ENCODE measurements around the gene SCN11A. TPM values are rescaled to one million over a fixed set of nuclear protein-coding genes. Genes with fewer than 3 reads are reported as not detected.

Gene SCN11A
- total RNA-seq, 1 experiment from 2014 or later, result 0.05 TPM

GRCh38 chr3:39090922-39091321, 39.2 kb upstream of the SCN11A start:
- RAD21 ChIA-PET (ENCODE audit: low non-redundant PET in 1 of 2, low total read pairs in 2 of 2, uncharacterized antibody in 2 of 2, unreplicated experiment in 2 of 2), result no interaction called here
- no peaks in the 10 kb centered on the region for H3K9me3 ChIP-seq (ENCODE audit: control insufficient read depth in 1 of 2, insufficient read depth in 1 of 2, low read depth in 1 of 2, low read length in 2 of 2)
- H3K27ac ChIP-seq (ENCODE audit: low read depth, low read length), result no peak overlapping the region
- H3K4me2 ChIP-seq (ENCODE audit: low read length), result no peak overlapping the region
- CTCF ChIA-PET, result no interaction called here
- no peak for ATAC-seq
- H3K9me2 ChIP-seq (ENCODE audit: insufficient read depth), result no peaks in the 10 kb centered on the region
- H2AFZ ChIP-seq (ENCODE audit: low read depth, low read length, poor library complexity, severe bottlenecking), result no peak overlapping the region
- H3K36me3 ChIP-seq (ENCODE audit: control insufficient read depth in 1 of 2, insufficient read depth in 2 of 2, low read length in 2 of 2), result peaks cover 0 to 18% of the 10 kb centered on the region in 2 experiments
- no peak overlapping the region for H3K4me3 ChIP-seq (replicated peaks in 1 of 2; ENCODE audit: low read depth in 1 of 2, low read length in 2 of 2)
- no peaks in the 10 kb centered on the region for H3K4me1 ChIP-seq (ENCODE audit: control insufficient read depth in 1 of 2, insufficient read depth in 2 of 2, low read length in 2 of 2)
- no peaks in the 10 kb centered on the region for H4K20me1 ChIP-seq (ENCODE audit: insufficient read depth)
- DNase-seq (ENCODE audit: low read depth, low spot score), result no peak
- intact Hi-C loops (cut with micrococcal nuclease), result no loop called here
- no peaks in the 10 kb centered on the region for H3K27me3 ChIP-seq (ENCODE audit: insufficient read depth, low read length)
- no TSS peak for BruUV-seq (replicated peaks)
- no peaks in the 10 kb centered on the region for H3K79me2 ChIP-seq (ENCODE audit: insufficient read depth, low read length)
- POLR2A ChIA-PET, result no interaction called here
- no peak overlapping the region for H3K9ac ChIP-seq (ENCODE audit: low read length)
- TF ChIP-seq, protein P1, sequence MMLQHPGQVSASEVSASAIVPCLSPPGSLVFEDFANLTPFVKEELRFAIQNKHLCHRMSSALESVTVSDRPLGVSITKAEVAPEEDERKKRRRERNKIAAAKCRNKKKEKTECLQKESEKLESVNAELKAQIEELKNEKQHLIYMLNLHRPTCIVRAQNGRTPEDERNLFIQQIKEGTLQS (IDR thresholded peaks at IDR 0.05), result no peak
- TF ChIP-seq, protein P2, sequence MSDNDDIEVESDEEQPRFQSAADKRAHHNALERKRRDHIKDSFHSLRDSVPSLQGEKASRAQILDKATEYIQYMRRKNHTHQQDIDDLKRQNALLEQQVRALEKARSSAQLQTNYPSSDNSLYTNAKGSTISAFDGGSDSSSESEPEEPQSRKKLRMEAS (IDR thresholded peaks at IDR 0.05), result no peak
- TF ChIP-seq REST (IDR thresholded peaks at IDR 0.05; ENCODE audit: low read depth) (no peak), SP1 (IDR thresholded peaks at IDR 0.05; ENCODE audit: low read depth) (no peak), SIN3A (IDR thresholded peaks at IDR 0.05; ENCODE audit: low read depth) (no peak)

DNA sequence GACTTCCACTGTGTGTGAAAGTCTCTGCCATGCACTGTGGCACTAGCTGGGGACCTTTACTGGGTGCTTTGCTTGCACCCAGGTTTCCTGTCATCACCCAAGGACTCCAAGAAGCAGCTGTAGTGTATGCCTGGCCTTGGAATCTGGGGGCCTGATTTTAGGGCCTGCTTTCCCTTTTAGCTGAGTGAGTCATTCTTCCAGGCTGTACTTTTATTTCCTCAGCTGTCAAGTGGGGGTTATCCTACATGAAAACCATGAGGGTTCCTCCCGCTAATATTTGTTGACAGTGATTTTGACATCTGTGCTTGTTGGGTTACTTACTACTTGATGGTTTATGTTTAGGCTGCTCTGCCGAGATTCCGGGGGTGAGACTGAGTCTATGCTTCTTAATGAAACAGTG, 37.1 kb upstream of the SCN11A start:
- H3K36me3 ChIP-seq (ENCODE audit: control insufficient read depth in 1 of 2, insufficient read depth in 2 of 2, low read length in 2 of 2), result peaks cover 0 to 14% of the 10 kb centered on the region in 2 experiments; a peak in 3 of 4 replicates
- no peak for DNase-seq (ENCODE audit: low read depth, low spot score)
- no peak for ATAC-seq
- ChIA-PET CTCF (interaction anchor here (1.5 kb wide), 1 partner anchor 12 kb away, joined by 3 read pairs; no protein-coding TSS in a partner anchor), POLR2A (no interaction called here), RAD21 (ENCODE audit: low non-redundant PET in 1 of 2, low total read pairs in 2 of 2, uncharacterized antibody in 2 of 2, unreplicated experiment in 2 of 2) (no interaction called here)
- TF ChIP-seq SIN3A (IDR thresholded peaks at IDR 0.05; ENCODE audit: low read depth) (no peak), EGR1 (IDR thresholded peaks at IDR 0.05; ENCODE audit: low read depth) (no peak), EZH2phosphoT487 (IDR thresholded peaks at IDR 0.05; ENCODE audit: borderline replicate concordance) (no peak), JUND (IDR thresholded peaks at IDR 0.05) (no peak), ZNF274 (IDR thresholded peaks at IDR 0.05; ENCODE audit: low read depth, low read length) (no peak), RAD21 (IDR thresholded peaks at IDR 0.05; ENCODE audit: low read depth) (no peak), REST (IDR thresholded peaks at IDR 0.05; ENCODE audit: low read depth) (no peak)
- TF ChIP-seq, protein P2 (IDR thresholded peaks at IDR 0.05), result no peak
- no peak overlapping the region for H3K4me2 ChIP-seq (ENCODE audit: low read length)
- no peak overlapping the region for H3K4me3 ChIP-seq (replicated peaks in 1 of 2; ENCODE audit: low read depth in 1 of 2, low read length in 2 of 2)
- no peaks in the 10 kb centered on the region for H3K4me1 ChIP-seq (ENCODE audit: control insufficient read depth in 1 of 2, insufficient read depth in 2 of 2, low read length in 2 of 2)
- H3K9me3 ChIP-seq (ENCODE audit: control insufficient read depth in 1 of 2, insufficient read depth in 1 of 2, low read depth in 1 of 2, low read length in 2 of 2), result no peaks in the 10 kb centered on the region
- H2AFZ ChIP-seq (ENCODE audit: low read depth, low read length, poor library complexity, severe bottlenecking), result no peak overlapping the region
- no peaks in the 10 kb centered on the region for H3K9me2 ChIP-seq (ENCODE audit: insufficient read depth)
- intact Hi-C loops (cut with micrococcal nuclease), result no loop called here
- no peak overlapping the region for H3K9ac ChIP-seq (ENCODE audit: low read length)
- H3K79me2 ChIP-seq (ENCODE audit: insufficient read depth, low read length), result no peaks in the 10 kb centered on the region
- no TSS peak for BruUV-seq (replicated peaks)
- no peaks in the 10 kb centered on the region for H3K27me3 ChIP-seq (ENCODE audit: insufficient read depth, low read length)
- no peak overlapping the region for H3K27ac ChIP-seq (ENCODE audit: low read depth, low read length)
- H4K20me1 ChIP-seq (ENCODE audit: insufficient read depth), result no peaks in the 10 kb centered on the region
